ENCODE results near the gene DHRSX.
"Not testable (repeated sequence)": the region's sequence is repeated elsewhere in the genome, so short reads cannot be mapped to it uniquely, and the experiment has no call there.

- not testable (repeated sequence) for TF ChIP-seq CTCF (IDR thresholded peaks at IDR 0.05); POLR2A (IDR thresholded peaks at IDR 0.05; ENCODE audit: low read depth); POLR2AphosphoS5 (IDR thresholded peaks at IDR 0.05)
These were observed 289.1 kb downstream of the DHRSX start for GRCh38 chrX:2211667-2212066.

Data from esophagus muscularis mucosa (tissue), 3 donors.